Measurements from ENCODE around the gene MORN5. TPM values are rescaled to one million over a fixed set of nuclear protein-coding genes. Genes with fewer than 3 reads are reported as not detected.
A peak's percentile ranks its signal among the peaks of the same experiment; 100 is the strongest.

Gene MORN5
- total and polyA plus RNA-seq, 9 of the 15 experiments (the other 6 are each of a cell fraction or from before 2014, with no cell fraction given) = not detected

GRCh38 chr9:122213589-122214413 lies 54.1 kb downstream of the MORN5 start (continued):
- TF ChIP-seq UBTF (IDR thresholded peaks at IDR 0.05; ENCODE audit: borderline replicate concordance in 1 of 2, low read depth in 2 of 2, low read length in 2 of 2) (no peak), THRB (CRISPR knock-in tag; conservative IDR thresholded peaks at IDR 0.05) (no peak), RBM34 (IDR thresholded peaks at IDR 0.05; ENCODE audit: borderline replicate concordance, insufficient read depth, low read length) (no peak), DDX20 (tag; IDR thresholded peaks at IDR 0.05; ENCODE audit: low read depth) (no peak), PURB (CRISPR knock-in tag; IDR thresholded peaks at IDR 0.05; ENCODE audit: low read depth) (no peak), SNIP1 (IDR thresholded peaks at IDR 0.05; ENCODE audit: low read depth) (no peak), HMBOX1 (IDR thresholded peaks at IDR 0.05) (no peak), RNF2 (IDR thresholded peaks at IDR 0.05) (peak; percentile 89), MAX (CRISPR knock-in tag; IDR thresholded peaks at IDR 0.05) (peak; percentile 93), KAT2B (IDR thresholded peaks at IDR 0.05; ENCODE audit: low read depth, low read length) (no peak), PREB (CRISPR knock-in tag; IDR thresholded peaks at IDR 0.05) (no peak), ZNF395 (CRISPR knock-in tag; IDR thresholded peaks at IDR 0.05) (peak; percentile 63), ZNF277 (CRISPR knock-in tag; IDR thresholded peaks at IDR 0.05; ENCODE audit: borderline replicate concordance) (no peak), ZNF583 (CRISPR knock-in tag; IDR thresholded peaks at IDR 0.05) (no peak), MAFF (IDR thresholded peaks at IDR 0.05; ENCODE audit: low read length) (no peak), ILF3 (IDR thresholded peaks at IDR 0.05; ENCODE audit: borderline replicate concordance) (no peak)

Data from K562 (cell line).